Heart left ventricle (tissue), 16 donors: Measurements from ENCODE around the gene FOXJ2. TPM values are rescaled to one million over a fixed set of nuclear protein-coding genes. Genes with fewer than 3 reads are reported as not detected.
"Not testable (repeated sequence)": the region's sequence is repeated elsewhere in the genome, so short reads cannot be mapped to it uniquely, and the experiment has no call there.

Source experiments
- ATAC-seq, 4 donors: fragments of 200-7000 bp; cut with Tn5 transposase; one replicate each; pipeline ENCODE4 v1.9.1; 2020 to 2022; ENCODE audit warnings: moderate library complexity in 4 of 4, mild to moderate bottlenecking in 3 of 4, moderate number of reproducible peaks in 1 of 4
- DNase-seq, 5 donors: peaks; one replicate each; pipeline ENCODE4 v3.0.0-alpha.2; 2020
- H3K27ac ChIP-seq, 12 donors: fragments of 200-600 bp; sonication (generic) in 4 of 12; one replicate each; pipeline versions ENCODE4 v1.5.0 to v1.8.0; 2016 to 2022; ENCODE audit warnings: mild to moderate bottlenecking in 2 of 12
- H3K27me3 ChIP-seq, 9 donors: fragments of 200-600 bp; sonication (generic) in 2 of 9; one replicate each; pipeline versions ENCODE4 v1.5.1 to v1.8.0; 2016 to 2022; ENCODE audit warnings: mild to moderate bottlenecking in 3 of 9
- H3K36me3 ChIP-seq, 9 donors: fragments of 200-600 bp; sonication (generic) in 2 of 9; one replicate each; pipeline versions ENCODE4 v1.5.0 to v1.8.0; 2018 to 2022; ENCODE audit warnings: mild to moderate bottlenecking in 2 of 9
- H3K4me1 ChIP-seq, 12 donors: fragments of 200-600 bp; sonication (generic) in 4 of 12; one replicate each; pipeline versions ENCODE4 v1.5.0 to v1.8.0; 2016 to 2022; ENCODE audit warnings: mild to moderate bottlenecking in 3 of 12
- H3K4me3 ChIP-seq, 12 donors: fragments of 200-600 bp; sonication (generic) in 4 of 12; one replicate each; pipeline versions ENCODE4 v1.5.0 to v1.8.0; 2017 to 2022; ENCODE audit warnings: mild to moderate bottlenecking in 9 of 12, moderate library complexity in 4 of 12
- H3K9me3 ChIP-seq, 12 donors: fragments of 200-600 bp; sonication (generic) in 4 of 12; one replicate each; pipeline versions ENCODE4 v1.5.0 to v1.8.0; 2016 to 2022; ENCODE audit warnings: mild to moderate bottlenecking in 1 of 12
- CTCF ChIP-seq, 12 donors: fragments of 200-600 bp; sonication (generic) in 4 of 12; IDR thresholded peaks; one replicate each; pipeline versions ENCODE4 v1.5.0 to v1.8.0; 2018 to 2022; ENCODE audit warnings: antibody characterized with exemption in 12 of 12, mild to moderate bottlenecking in 5 of 12
- POLR2A ChIP-seq, 2 donors: fragments of 450-650 bp; IDR thresholded peaks; one replicate each; pipeline ENCODE4 v1.6.1; 2017; ENCODE audit warnings: antibody characterized with exemption in 2 of 2, mild to moderate bottlenecking in 2 of 2, moderate library complexity in 2 of 2
- WGBS, 4 donors: extraction: QIAGEN DNeasy Blood & Tissue Kit in 2 of 4; methylation state at CpG; one replicate each; pipeline versions ENCODE4 v1.1.5 to v1.1.7; 2013 to 2018; 5-methylcytosine and 5-hydroxymethylcytosine counted together
- intact Hi-C, 10 donors: fragments of 100-400 bp; cut with DNase I; formaldehyde crosslinking; loops; one replicate each; pipeline versions ENCODE4 v1.11.1 to v1.14.2; 2022
- polyA plus RNA-seq, 2 donors: library from polyadenylated mRNA; stranded (reverse); fragments of 200-250 nt; gene quantifications; one replicate each; pipeline ENCODE4 v1.2.3, GENCODE V29; 2013
- total RNA-seq, 9 donors: library from RNA; depleted of rRNA in 2 of 9; stranded (reverse); fragments of >200 nt in 2 of 9; fragmentation: NEBNext Ultra II Directional in 3 of 9; extraction: Animal tissue kit (Norgen Biotek cat#: 25700) in 3 of 9; gene quantifications; one replicate each; pipeline versions ENCODE4 v1.1.0 to v1.2.4, GENCODE V29; 2016 to 2023
- donor health status: ischemic (EF 13 %, LVEDD 7.1; RV severe dilation, severe dysfunction).
- donor health status: healthy with polysubstance abuse.
- donor health status: DM: no; HTN: yes; CAD: no.
- donor health status: DM: no; HTN: no; CAD: no.
- donor health status: ischemic (EF 25% LVEDD 6.9; RV normal size, moderate dysfunction).
- donor health status: ischemic (EF 25% LVEDD 5.7; RV mildly dilated, moderate dysfunction).
- donor health status: healthy.
- donor health status: DM: yes; HTN: yes; CAD: no.
- donor health status: ischemic (EF 35%, LVEDD 5.7; RV mildly dilated, moderate dysfunction).
- donor health status: nonischemic (EF 11% LVEDD 7.7; RV severe dilation, severe dysfunction).
- donor health status: DM: yes; HTN: yes; CAD: no.
- donor health status: PGD.
- donor health status: ischemic (EF 29% LVEDD 5.4; RV normal size, mild dysfunction).
- donor health status: nonischemic (EF 23%, LVEDD 6.1; RV moderate dilation, normal function).

The FOXJ2 gene
- total and polyA plus RNA-seq, 11 donors: 9.4 to 34.7 (median 23.7) TPM

- Histone ChIP-seq H3K4me1 (peaks cover 1 to 38% (median 24%) of the 10 kb centered on the region in 12 donors), H3K27me3 (no peaks in the 10 kb centered on the region), H3K9me3 (no peaks in the 10 kb centered on the region), H3K27ac (no peak overlapping the region), H3K36me3 (peaks cover 0 to 1% (median 0%) of the 10 kb centered on the region in 9 donors), H3K4me3 (no peak overlapping the region)
- intact Hi-C loops: loop anchor here in 3 of 10 donors (5.0 to 10.0 kb wide), 3 partner anchors 52 to 212 kb away; partner anchors contain the start of gene NECAP1 (in 3 of the 3)
- ATAC-seq (no peak), DNase-seq (no peak)
- WGBS, 4 donors: 77 to 79% (median 78%) methylated on average over 3 of the region's 3 CpGs
- TF ChIP-seq POLR2A (IDR thresholded peaks at IDR 0.05) (no peak), CTCF (IDR thresholded peaks at IDR 0.05) (no peak)
Observed at GRCh38 chr12:8030189-8030588, 2.3 kb upstream of the FOXJ2 start.

- intact Hi-C loops: loop anchor here in 3 of 10 donors (5.0 to 10.0 kb wide), 3 partner anchors 51 to 211 kb away; partner anchors contain the start of gene NECAP1 (in 3 of the 3)
- ATAC-seq: not testable (repeated sequence)
- 97 to 98% (median 97%) methylated on average over 23 of the region's 23 CpGs for WGBS, 4 donors
Observed at GRCh38 chr12:8031017-8031416, 1.5 kb upstream of the FOXJ2 start.

GRCh38 chr12:8031872-8032241, 659 bp upstream of the FOXJ2 start:
- H3K27ac ChIP-seq: peak overlapping the region in 11 of 12 donors; percentile 96 to 99 (median 98)
- H3K4me1 ChIP-seq: peaks cover 8 to 49% (median 36%) of the 10 kb centered on the region in 12 donors
- TF ChIP-seq CTCF (IDR thresholded peaks at IDR 0.05): no peak
- TF ChIP-seq POLR2A (IDR thresholded peaks at IDR 0.05): no peak
- peaks cover 0 to 6% (median 0%) of the 10 kb centered on the region in 9 donors for H3K36me3 ChIP-seq
- no peak for DNase-seq
- 39 to 47% (median 41%) methylated on average over 5 of the region's 5 CpGs for WGBS, 4 donors
- intact Hi-C loops: loop anchor here in 4 of 10 donors (2.0 to 10.0 kb wide), 4 partner anchors 50 to 210 kb away; partner anchors contain the start of gene NECAP1 (in 4 of the 4)
- H3K4me3 ChIP-seq: peak overlapping the region; percentile 76 to 98 (median 96)
- H3K27me3 ChIP-seq: no peaks in the 10 kb centered on the region
- H3K9me3 ChIP-seq: no peaks in the 10 kb centered on the region
- no peak for ATAC-seq

More at GRCh38 chr12:8031017-8031416, 1.5 kb upstream of the FOXJ2 start:
- H3K27me3 ChIP-seq, DNase-seq, H3K9me3 ChIP-seq, H3K4me3 ChIP-seq, H3K36me3 ChIP-seq: not testable (repeated sequence)
- Histone ChIP-seq H3K4me1 (peaks cover 5 to 42% (median 27%) of the 10 kb centered on the region in 12 donors), H3K27ac (peak overlapping the region in 1 of 12 donors; percentile 99)

DNA sequence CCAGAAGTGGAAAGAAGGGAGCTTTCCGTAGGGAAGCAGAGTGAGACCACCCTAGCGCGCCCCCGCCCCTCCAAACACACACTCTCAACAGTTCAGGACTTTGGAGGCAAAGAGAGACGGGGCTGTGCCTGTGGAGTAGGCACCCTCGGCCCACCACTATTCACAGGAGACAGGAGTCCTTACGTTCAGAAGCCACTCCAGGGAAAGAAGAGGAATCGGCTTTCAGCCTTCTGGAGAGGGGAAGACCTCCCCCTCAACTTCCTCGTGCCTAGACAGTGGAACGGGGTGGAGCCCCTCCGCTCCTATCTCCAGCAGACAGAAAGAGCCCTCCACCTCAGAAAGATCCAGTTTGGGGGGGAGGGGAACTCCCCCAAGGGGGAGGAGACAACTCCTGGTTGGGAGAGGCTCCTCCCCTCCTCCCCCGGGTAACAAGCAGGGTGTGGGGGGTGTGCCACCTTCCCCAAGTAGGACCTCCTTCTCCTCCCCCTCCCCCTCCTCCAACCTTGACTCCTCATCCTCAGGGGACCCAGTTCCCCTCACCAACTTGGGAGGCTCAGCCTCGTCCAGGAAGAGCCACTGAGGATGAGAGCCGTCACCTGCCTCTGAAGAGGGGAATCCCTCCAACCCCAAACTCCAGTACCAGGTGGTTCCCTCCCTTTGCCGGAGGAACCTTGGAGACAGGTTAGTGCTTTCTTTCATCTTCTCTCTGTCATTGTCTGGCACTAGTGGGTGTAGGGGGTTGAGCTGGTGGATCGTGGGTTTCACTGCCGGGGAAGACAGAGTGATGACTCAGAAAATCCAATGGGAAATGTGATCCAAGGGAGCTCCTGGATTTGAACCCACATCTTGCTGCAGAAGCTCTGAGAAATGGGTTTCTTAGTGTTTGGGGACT, 883 bp downstream of the FOXJ2 start:
- Histone ChIP-seq H3K36me3 (peaks cover 0 to 6% (median 0%) of the 10 kb centered on the region in 9 donors), H3K9me3 (no peaks in the 10 kb centered on the region), H3K27me3 (no peaks in the 10 kb centered on the region), H3K4me1 (peaks cover 9 to 62% (median 49%) of the 10 kb centered on the region in 12 donors), H3K4me3 (peak overlapping the region; percentile 76 to 98 (median 96)), H3K27ac (peak overlapping the region; percentile 94 to 99 (median 98))
- ATAC-seq (peak; percentile 21 to 73 (median 62)), DNase-seq (peak in 4 of 5 donors; percentile 67 to 81 (median 75))
- intact Hi-C loops: loop anchor here in 4 of 10 donors (2.0 to 10.0 kb wide), 4 partner anchors 49 to 209 kb away; partner anchors contain the start of gene NECAP1 (in 4 of the 4)
- WGBS, 4 donors: 1 to 5% (median 3%) methylated on average over 14 to 17 of the region's 17 CpGs
- TF ChIP-seq POLR2A (IDR thresholded peaks at IDR 0.05) (no peak), CTCF (IDR thresholded peaks at IDR 0.05) (no peak)
